Esophagus muscularis mucosa (tissue), 4 donors: Measurements from ENCODE around the gene PLCG2. TPM values are rescaled to one million over a fixed set of nuclear protein-coding genes. Genes with fewer than 3 reads are reported as not detected.
"Not testable (repeated sequence)": the region's sequence is repeated elsewhere in the genome, so short reads cannot be mapped to it uniquely, and the experiment has no call there.

Experiments
- DNase-seq: peaks from one replicate; pipeline ENCODE4 v3.0.0-alpha.2; 2017; ENCODE audit errors: extremely low spot score
- H3K27ac ChIP-seq, 4 donors: fragments of 200-600 bp; sonication (generic); replicated peaks in 1 of 4; 1 replicate in 3 of 4; 2 replicates in 1 of 4; pipeline ENCODE4 v1.5.1; 2016 to 2019; ENCODE audit warnings: mild to moderate bottlenecking in 1 of 4
- H3K27me3 ChIP-seq, 4 donors: fragments of 200-600 bp; sonication (generic); one replicate each; pipeline versions ENCODE4 v1.5.1 to v1.6.0; 2016 to 2019
- H3K36me3 ChIP-seq, 4 donors: fragments of 200-600 bp; sonication (generic); one replicate each; pipeline ENCODE4 v1.5.1; 2016 to 2019
- H3K4me1 ChIP-seq, 4 donors: fragments of 200-600 bp; sonication (generic); one replicate each; pipeline ENCODE4 v1.5.1; 2016 to 2019
- H3K4me3 ChIP-seq, 4 donors: fragments of 200-600 bp; sonication (generic); 1 replicate in 2 of 4; 2 replicates in 2 of 4; pipeline ENCODE4 v1.5.1; 2016 to 2019; ENCODE audit warnings: mild to moderate bottlenecking in 4 of 4, moderate library complexity in 1 of 4
- H3K9me3 ChIP-seq, 4 donors: fragments of 200-600 bp; sonication (generic); 1 replicate in 3 of 4; 2 replicates in 1 of 4; pipeline ENCODE4 v1.5.1; 2016 to 2019
- CTCF ChIP-seq, 3 experiments: fragments of 200-600 bp in 2 of 3; fragments of 450-650 bp in 1 of 3; sonication (generic) in 2 of 3; IDR thresholded peaks; one replicate each; pipeline ENCODE4 v1.5.1; 2017 to 2019; ENCODE audit warnings: antibody characterized with exemption in 3 of 3, mild to moderate bottlenecking in 2 of 3, moderate library complexity in 1 of 3
- EP300 ChIP-seq: sonication (generic); formaldehyde crosslinking; IDR thresholded peaks from one replicate; pipeline ENCODE4 v1.6.1; 2017; ENCODE audit warnings: antibody characterized with exemption
- POLR2A ChIP-seq: fragments of 450-650 bp; IDR thresholded peaks from one replicate; pipeline ENCODE4 v1.6.1; 2017; ENCODE audit warnings: antibody characterized with exemption, moderate library complexity, mild to moderate bottlenecking, low read depth
- POLR2AphosphoS5 ChIP-seq, 2 donors: sonication (generic); formaldehyde crosslinking; IDR thresholded peaks; one replicate each; pipeline ENCODE4 v1.6.1; 2017; ENCODE audit warnings: antibody characterized with exemption in 2 of 2
- WGBS: methylation state at CpG from one replicate; pipeline ENCODE4 v1.1.5; 2018; 5-methylcytosine and 5-hydroxymethylcytosine counted together
- intact Hi-C: fragments of 100-400 bp; cut with DNase I; formaldehyde crosslinking; loops from one replicate; pipeline ENCODE4 v1.15.1; 2023
- total RNA-seq, 4 donors: library from RNA; depleted of rRNA; stranded (reverse); fragments of >200 nt; gene quantifications; one replicate each; pipeline versions ENCODE4 v1.1.0 to v1.2.1, GENCODE V29; 2016

Gene PLCG2
- total RNA-seq, 4 donors from 2014 or later: 7.1 to 11.3 (median 9.9) TPM

GRCh38 chr16:81738783-81739496 lies 40.2 kb upstream of the PLCG2 start:
- Histone ChIP-seq H3K4me3 (peak overlapping the region in 1 of 4 donors; percentile 23), H3K4me1 (peaks cover 0 to 12% (median 11%) of the 10 kb centered on the region in 4 donors), H3K27me3 (peaks cover 0 to 4% (median 0%) of the 10 kb centered on the region in 4 donors), H3K36me3 (no peaks in the 10 kb centered on the region), H3K9me3 (no peaks in the 10 kb centered on the region), H3K27ac (no peak overlapping the region)
- no peak for TF ChIP-seq POLR2A
- no peak for TF ChIP-seq POLR2AphosphoS5 (IDR thresholded peaks at IDR 0.05)
- no peak for TF ChIP-seq EP300
- no peak for TF ChIP-seq CTCF (IDR thresholded peaks at IDR 0.05)
- no peak for DNase-seq
- WGBS: 76% methylated on average over 12 of the region's 18 CpGs
- intact Hi-C loops: loop anchor here (5.0 to 10.0 kb wide), 2 partner anchors 337 to 704 kb away; partner anchors contain the start of gene ATMIN

GRCh38 chr16:81739503-81739902 lies 39.6 kb upstream of the PLCG2 start:
- Histone ChIP-seq H3K4me3 (no peak overlapping the region), H3K4me1 (peaks cover 0 to 12% (median 11%) of the 10 kb centered on the region in 4 donors), H3K27me3 (peaks cover 0 to 4% (median 0%) of the 10 kb centered on the region in 4 donors), H3K9me3 (no peaks in the 10 kb centered on the region), H3K27ac (no peak overlapping the region), H3K36me3 (no peaks in the 10 kb centered on the region)
- WGBS: 85% methylated on average over 8 of the region's 8 CpGs
- intact Hi-C loops: loop anchor here (5.0 to 10.0 kb wide), 2 partner anchors 337 to 705 kb away; partner anchors contain the start of gene ATMIN
- TF ChIP-seq CTCF (IDR thresholded peaks at IDR 0.05): no peak
- no peak for TF ChIP-seq POLR2AphosphoS5 (IDR thresholded peaks at IDR 0.05)
- TF ChIP-seq EP300: no peak
- no peak for TF ChIP-seq POLR2A
- no peak for DNase-seq

GRCh38 chr16:81740169-81740568 lies 38.9 kb upstream of the PLCG2 start:
- Histone ChIP-seq H3K4me3 (no peak overlapping the region), H3K9me3 (no peaks in the 10 kb centered on the region), H3K36me3 (no peaks in the 10 kb centered on the region), H3K27ac (no peak overlapping the region), H3K4me1 (peaks cover 0 to 12% (median 11%) of the 10 kb centered on the region in 4 donors), H3K27me3 (peaks cover 0 to 4% (median 0%) of the 10 kb centered on the region in 4 donors)
- no peak for DNase-seq
- intact Hi-C loops: loop anchor here (5.0 kb wide), 1 partner anchor 533 kb away; no protein-coding TSS in a partner anchor
- no peak for TF ChIP-seq EP300
- TF ChIP-seq POLR2A: no peak
- TF ChIP-seq CTCF (IDR thresholded peaks at IDR 0.05): no peak
- TF ChIP-seq POLR2AphosphoS5 (IDR thresholded peaks at IDR 0.05): no peak
- 74% methylated on average over 8 of the region's 8 CpGs for WGBS

GRCh38 chr16:81741430-81741770 lies 37.7 kb upstream of the PLCG2 start:
- intact Hi-C loops: loop anchor here (5.0 kb wide), 1 partner anchor 534 kb away; no protein-coding TSS in a partner anchor
- H3K27me3 ChIP-seq, H3K27ac ChIP-seq, H3K4me3 ChIP-seq, H3K36me3 ChIP-seq, DNase-seq, H3K9me3 ChIP-seq: not testable (repeated sequence)
- WGBS: 78% methylated on average over 6 of the region's 6 CpGs
- H3K4me1 ChIP-seq: peaks cover 0 to 20% (median 19%) of the 10 kb centered on the region in 4 donors

GRCh38 chr16:81744385-81744784 lies 34.7 kb upstream of the PLCG2 start:
- Histone ChIP-seq H3K9me3 (no peaks in the 10 kb centered on the region), H3K27me3 (peaks cover 0 to 4% (median 0%) of the 10 kb centered on the region in 4 donors), H3K4me1 (peaks cover 0 to 19% (median 14%) of the 10 kb centered on the region in 4 donors), H3K27ac (no peak overlapping the region), H3K36me3 (no peaks in the 10 kb centered on the region), H3K4me3 (no peak overlapping the region)
- TF ChIP-seq POLR2A (no peak), CTCF (IDR thresholded peaks at IDR 0.05) (no peak), EP300 (no peak), POLR2AphosphoS5 (IDR thresholded peaks at IDR 0.05) (no peak)
- intact Hi-C loops: loop anchor here (5.0 kb wide), 1 partner anchor 537 kb away; no protein-coding TSS in a partner anchor
- 89% methylated on average over 4 of the region's 4 CpGs for WGBS
- DNase-seq: no peak
